Effector CD4-positive, alpha-beta T cell (primary cell): Measurements from ENCODE around the gene C2.
"Not testable (repeated sequence)": the region's sequence is repeated elsewhere in the genome, so short reads cannot be mapped to it uniquely, and the experiment has no call there.

ENCODE experiments used
- DNase-seq: peaks from one replicate; pipeline ENCODE4 v3.0.0-alpha.2; 2020

The C2 gene

DNA sequence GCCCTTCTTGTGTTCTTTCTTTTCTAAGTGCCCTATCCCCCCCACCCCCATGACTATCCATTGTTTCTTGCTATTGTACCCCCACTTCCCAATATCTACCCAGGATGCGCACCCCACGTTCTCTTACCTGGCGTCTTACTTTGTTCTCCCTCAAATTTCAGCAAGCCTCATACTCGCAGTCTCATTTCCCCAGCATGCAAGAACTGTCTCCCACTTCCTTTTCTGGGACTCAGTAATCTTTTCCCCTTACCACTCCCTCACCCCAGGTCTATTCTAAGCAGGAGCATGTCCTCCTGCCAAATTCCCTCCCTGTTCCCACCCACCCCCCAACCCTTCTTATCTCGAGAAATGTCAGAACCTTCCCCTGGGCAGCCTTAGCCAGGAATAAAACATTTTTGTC lies 28.3 kb upstream of the C2 start:
- DNase-seq: no peak

DNA sequence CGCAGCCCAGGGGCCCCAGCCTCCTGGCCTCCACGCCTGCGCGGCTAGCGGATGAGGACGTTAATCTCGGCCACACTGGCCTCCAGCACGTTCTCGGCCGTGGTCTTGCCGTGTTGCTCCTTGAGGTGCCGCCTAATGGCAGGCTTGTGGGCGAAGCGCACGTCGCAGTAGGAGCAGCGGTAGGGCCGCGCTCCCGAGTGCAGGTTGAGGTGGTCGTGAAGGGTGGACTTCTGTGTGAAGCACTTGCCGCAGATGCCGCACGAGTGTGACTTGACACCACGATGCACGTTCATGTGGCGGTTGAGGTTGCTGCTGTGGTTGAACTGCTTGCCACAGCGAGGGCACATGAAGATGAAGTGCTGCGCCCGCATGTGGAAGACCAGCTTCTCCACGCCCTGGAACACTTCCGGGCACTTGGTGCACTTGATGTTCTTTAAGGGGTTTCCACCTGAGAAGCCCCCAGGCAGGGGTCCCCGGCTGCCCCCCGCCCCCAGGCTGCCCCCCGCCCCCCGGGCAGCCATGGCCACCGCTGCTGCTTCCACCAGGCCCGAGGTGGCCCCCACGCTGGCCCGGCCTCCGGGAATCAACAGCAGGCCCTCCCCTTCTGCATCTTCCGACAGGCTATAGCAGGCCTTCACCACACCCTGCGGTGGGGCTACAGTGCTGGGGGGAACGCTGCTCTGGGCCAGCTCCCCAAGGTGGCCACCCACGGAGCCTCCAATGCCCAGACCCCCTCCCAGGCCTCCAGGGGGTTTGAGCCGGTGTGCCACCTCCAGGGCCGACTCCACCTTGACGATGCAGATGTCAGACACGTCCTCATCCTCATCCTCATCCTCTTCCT lies 27.4 kb upstream of the C2 start:
- no peak for DNase-seq

DNA sequence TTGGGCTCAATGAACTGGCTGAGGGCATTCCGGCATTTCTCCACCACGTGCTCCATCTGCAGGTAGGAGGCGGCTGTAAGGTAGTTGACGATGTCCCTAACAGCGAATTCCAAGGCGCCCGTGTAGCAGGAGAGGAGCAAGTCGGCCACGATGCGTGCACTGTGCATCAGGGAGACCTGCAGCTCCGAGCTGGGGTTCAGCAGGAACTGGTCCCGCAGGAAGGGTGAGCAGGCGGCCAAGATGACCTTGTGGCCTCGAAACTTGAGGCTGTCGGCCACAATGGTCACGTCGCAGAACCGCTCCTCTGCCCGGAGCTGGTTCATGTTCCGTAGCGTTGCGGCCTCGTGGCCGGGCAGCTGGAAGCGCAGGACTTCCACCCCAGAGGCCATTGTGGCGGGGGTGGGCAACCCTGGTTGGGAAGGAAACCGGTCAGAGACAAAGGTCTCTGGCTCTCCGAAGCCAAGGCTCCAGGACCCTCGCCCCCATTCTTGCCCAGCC lies 26.6 kb upstream of the C2 start:
- no peak for DNase-seq

DNA sequence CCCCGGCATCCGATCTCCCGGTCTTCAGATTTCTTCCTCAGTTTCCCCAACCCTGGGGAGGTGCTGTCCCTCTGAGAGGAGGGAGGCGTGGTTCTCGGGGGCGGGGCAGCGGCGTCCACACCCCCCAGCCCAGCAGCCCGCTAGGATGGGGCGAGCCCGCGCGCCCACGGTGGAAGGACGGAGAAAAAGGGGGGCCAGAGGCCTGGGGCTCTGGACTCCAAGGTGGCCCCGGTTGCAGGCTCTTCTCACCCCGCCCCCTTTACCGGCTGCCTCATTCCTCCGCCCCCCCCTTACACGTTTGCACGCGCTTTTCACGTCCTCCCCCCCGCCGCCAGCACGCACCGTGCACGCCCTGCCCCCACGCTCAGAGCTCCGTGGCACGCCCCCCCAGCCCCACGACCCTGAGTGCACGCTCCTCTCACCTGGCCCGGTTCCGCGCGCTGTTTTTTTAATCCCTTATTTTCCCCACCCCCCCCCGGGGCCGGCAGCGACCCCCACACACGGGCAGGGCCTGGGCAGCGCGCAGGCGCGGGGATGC lies 26.0 kb upstream of the C2 start:
- peak; percentile 56 for DNase-seq

GRCh38 chr6:31901953-31902643 lies 25.4 kb upstream of the C2 start, which contains the start of gene ZBTB12:
ZBTB12 (minus strand) TSS chr6:31902086; CDS start chr6:31901305, 781 bp downstream.
- peak; percentile 73 for DNase-seq

- no peak for DNase-seq
Observed at GRCh38 chr6:31903957-31904356, 23.6 kb upstream of the C2 start.

GRCh38 chr6:31905041-31905440 lies 22.5 kb upstream of the C2 start:
- no peak for DNase-seq

DNA sequence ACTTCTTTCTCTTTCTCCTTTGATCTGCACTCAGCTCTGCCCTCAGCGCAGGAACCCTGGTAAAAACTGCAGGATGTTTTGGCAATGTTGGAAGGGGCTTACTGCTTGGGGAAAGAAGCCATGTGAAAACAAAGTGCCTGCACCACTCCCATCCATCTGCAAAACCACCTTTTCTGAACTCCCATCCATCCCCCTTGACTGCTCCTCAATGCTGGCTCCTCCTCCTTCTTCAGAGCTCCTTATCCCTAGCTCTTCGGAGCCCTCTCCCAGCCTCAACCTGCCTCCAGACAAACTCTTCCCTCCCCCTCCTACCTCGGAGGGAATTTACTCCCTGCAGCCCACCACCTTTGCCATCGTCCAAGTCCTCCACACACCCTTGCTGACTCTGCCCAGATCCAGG lies 21.4 kb upstream of the C2 start:
- no peak for DNase-seq

DNA sequence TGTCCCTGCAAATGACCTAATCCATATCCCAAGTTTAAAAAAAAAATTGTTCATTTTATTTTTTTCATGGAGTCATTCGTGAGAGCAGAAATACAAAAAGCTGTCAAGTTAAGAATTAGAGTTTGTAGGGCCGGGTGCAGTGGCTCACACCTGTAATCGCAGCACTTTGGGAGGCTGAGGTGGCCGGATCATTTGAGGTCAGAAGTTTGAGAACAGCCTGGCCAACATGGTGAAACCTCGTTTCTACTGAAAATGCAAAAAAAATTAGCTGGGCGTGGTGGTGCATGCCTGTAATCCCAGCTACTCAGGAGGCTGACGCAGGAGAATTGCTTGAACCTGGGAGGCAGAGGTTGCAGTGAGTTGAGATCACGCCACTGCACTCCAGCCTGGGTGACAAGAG lies 20.8 kb upstream of the C2 start:
- not testable (repeated sequence) for DNase-seq

DNA sequence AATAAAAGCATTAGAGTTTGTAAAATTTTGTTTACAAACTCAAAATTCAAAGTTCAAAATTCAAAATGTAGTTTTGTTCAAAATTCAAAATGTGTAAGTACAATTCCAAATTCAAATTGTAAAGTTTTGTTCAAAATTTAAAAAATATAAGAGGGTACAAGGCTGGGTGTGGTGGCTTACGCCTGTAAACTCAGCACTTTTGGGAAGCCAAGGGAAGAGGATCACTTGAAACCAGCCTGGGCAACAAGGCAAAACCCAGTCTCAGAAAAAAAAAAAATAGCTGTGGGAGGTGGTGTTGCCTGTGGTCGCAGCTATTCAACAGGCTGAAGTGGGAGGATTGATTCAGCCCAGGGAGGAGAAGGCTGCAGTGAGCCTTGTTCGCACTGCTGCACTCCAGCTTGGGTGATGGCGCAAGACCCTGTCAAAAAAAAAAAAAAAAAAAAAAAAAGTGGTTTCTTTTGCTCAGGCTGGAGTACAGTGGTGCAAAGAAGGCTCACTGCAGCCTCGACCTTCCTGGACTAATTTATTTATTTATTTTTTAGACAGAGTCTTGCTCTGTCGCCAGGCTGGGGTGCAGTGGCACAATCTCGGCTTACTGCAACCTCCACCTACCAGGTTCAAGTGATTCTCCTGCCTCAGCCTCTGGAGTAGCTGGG lies 20.2 kb upstream of the C2 start:
- no peak for DNase-seq

- not testable (repeated sequence) for DNase-seq
Observed at GRCh38 chr6:31908255-31908654, 19.3 kb upstream of the C2 start.

- DNase-seq: no peak
Observed at GRCh38 chr6:31908791-31909190, 18.7 kb upstream of the C2 start.

DNA sequence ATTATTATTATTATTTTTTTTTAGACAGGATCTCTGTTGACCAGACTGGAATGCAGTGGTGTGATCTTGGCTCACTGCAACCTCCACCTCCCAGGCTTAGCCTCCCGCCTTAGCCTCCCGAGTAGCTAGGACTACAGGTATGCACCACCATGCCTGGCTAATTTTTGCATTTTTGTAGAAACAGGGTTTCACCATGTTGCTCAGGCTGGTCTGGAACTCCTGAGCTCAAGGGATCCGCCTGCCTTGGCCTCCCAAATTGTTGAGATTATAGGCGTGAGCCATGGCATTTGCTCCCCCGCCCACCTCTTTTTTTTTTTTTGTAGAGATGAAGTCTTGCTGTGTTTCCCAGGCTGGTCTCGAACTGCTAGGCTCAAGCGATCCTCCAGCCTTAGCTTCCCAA lies 18.2 kb upstream of the C2 start:
- DNase-seq: not testable (repeated sequence)

DNA sequence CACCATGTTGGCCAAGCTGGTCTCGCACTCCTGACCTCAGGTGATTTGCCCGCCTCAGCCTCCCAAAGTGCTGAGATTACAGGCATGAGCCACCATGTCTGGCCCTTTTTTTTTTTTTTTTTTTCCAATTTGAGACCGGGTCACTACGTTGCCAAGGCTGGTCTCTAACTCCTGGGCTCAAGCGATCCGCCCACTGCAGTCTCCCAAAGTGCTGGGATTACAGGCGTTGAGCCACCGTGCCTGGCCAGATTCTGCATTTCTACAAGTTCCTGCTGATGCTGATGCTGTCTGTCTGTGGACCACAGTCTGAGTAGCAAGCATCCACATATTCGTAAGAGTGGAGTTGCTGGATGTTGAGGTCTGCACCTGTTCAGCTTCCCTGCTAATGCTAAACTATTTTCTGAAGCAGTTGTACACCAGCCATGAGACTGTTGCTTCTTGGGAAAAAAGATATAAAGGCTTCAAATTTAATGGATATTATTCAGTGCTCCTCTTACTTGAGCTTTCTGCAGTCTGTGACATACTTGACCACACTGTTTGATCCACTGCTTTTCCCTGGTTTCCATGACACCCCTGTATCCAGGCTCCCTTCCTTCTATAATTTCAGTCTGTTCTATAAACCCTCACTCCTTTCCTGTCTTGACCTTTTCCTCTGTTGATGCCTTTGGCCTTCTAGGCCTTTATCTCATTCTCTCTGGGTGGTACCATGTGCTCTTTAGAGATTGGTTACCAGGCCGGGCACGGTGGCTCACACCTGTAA lies 15.5 kb upstream of the C2 start:
- no peak for DNase-seq

DNA sequence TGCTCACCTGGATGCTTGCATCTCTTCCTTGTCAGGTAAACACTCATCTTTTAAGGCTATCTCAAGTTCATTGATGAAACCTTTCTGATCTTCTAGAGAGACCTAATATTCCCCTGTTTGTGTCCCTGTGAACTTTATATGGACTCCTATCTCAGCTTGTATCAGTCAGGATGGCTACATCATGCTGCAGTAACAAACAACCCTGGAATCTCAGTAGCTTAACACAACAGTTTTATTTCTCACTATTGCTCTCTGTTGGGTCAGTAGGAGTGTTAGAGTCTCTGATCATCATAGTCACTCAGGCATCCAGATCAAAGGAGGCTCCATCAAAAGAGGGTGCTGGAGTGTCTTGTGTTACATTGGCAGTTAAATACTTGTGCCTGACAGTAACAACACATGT lies 12.2 kb upstream of the C2 start:
- DNase-seq: no peak

GRCh38 chr6:31915756-31916155 lies 11.8 kb upstream of the C2 start:
- DNase-seq: no peak

DNA sequence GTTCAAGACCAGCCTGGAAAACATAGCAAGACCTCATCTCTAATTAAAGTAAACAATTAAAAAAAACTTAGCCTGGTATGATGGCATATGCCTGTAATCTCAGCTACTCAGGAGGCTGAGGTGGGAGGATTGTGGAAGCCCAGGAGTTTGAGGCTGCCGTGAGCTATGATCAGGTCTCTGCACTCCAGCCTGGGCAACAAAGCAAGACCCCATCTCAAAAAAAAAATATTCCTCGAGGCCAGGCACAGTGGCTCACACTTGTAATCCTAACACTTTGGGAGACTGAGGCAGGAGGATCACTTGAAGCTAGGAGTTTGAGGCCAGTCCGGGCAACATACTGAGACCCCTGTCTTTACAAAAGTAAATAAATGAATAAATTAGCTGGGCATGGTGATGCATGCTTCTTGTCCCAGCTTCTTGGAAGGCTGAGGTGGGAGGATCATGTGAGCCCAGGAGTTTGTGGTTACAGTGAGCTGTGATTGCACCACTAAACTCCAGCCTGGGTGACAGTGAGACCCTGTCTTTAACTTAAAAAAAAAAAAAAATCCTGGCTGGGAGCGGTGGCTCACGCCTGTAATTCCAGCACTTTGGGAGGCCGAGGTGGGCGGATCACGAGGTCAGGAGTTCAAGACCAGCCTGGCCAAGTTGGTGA lies 9.3 kb upstream of the C2 start:
- DNase-seq: no peak

DNA sequence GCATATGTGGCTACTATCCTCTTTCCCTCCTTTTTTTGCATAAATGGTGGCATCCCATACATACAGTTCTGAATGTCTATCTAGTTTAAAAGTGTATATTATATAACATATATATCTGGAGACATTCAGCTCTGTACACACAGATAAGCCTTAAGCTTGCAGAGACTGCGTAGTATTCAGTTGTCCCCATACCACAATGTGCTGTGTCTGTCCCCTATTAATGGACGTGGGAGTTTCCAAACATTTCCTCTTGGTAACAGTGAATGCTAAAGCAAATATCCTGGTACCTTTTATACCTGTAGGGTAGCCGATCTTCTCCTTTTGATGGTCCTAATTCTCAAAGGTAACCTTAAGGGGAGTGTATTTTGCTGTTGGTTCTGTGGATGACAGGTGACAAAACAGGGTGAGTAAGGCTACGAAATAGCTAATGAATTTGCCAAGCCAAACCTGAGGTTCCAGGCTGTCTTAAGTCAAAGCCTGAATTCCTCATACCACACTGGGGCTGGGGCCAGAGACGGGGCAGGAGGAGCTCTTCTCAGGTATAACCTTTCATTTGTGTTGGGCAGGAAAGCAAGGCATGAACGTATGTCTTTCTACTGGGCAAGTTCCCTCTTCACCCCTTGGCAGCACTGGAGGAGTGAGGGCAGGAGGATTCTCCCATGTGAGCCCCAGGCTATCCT lies 7.8 kb upstream of the C2 start:
- DNase-seq: no peak

DNA sequence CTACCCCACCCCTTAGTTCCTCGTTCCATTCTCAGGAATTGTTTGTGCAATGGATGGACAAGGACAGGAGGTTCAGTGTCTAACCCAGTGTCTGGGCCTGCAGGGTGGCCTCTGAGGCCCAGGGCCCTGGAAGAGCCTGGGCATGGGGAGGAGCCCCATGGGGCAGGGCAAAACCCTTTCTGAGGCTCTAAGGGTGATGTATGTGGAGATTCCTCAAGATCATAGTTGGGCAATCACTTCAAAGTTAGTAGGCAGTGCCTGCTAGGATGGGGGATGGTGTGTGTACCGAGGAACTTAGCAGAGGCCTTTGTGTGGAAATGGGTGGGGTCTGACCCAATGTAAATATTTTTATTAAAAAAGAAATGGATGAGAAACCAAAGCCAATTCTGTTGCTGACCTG lies 6.7 kb upstream of the C2 start:
- DNase-seq: no peak

- no peak for DNase-seq
Observed at GRCh38 chr6:31922942-31923341, 4.6 kb upstream of the C2 start.
